HepG2 (cell line): Measurements from ENCODE around the gene HSPA1L. TPM values are rescaled to one million over a fixed set of nuclear protein-coding genes. Genes with fewer than 3 reads are reported as not detected.
A peak's percentile ranks its signal among the peaks of the same experiment; 100 is the strongest.

ENCODE experiments used
- ATAD3A ChIP-seq: sonication (generic); formaldehyde crosslinking; IDR thresholded peaks from 2 replicates; pipeline ENCODE4 v1.4.0; 2020; ENCODE audit warnings: missing genetic modification reagents
- CBX5 ChIP-seq: sonication (generic); formaldehyde crosslinking; IDR thresholded peaks from 2 replicates; pipeline ENCODE4 v1.4.0; 2020; ENCODE audit warnings: missing genetic modification reagents, borderline replicate concordance
- ELF3 ChIP-seq: IDR thresholded peaks from 2 replicates; pipeline ENCODE4 v1.6.1; 2016; ENCODE audit warnings: missing genetic modification reagents, missing compliant biosample characterization
- HNRNPK ChIP-seq: fragments of 200-400 bp; formaldehyde crosslinking; IDR thresholded peaks from 2 replicates; pipeline ENCODE4 v1.6.1; 2018; ENCODE audit warnings: low read length, low read depth, moderate library complexity, mild to moderate bottlenecking; ENCODE audit not compliant: poor library complexity, severe bottlenecking
- HOXA7 ChIP-seq: sonication (generic); formaldehyde crosslinking; IDR thresholded peaks from 2 replicates; pipeline ENCODE4 v1.8.1; 2022; ENCODE audit warnings: mild to moderate bottlenecking, missing genetic modification reagents, moderate library complexity
- MZF1 ChIP-seq: sonication (generic); formaldehyde crosslinking; IDR thresholded peaks from 2 replicates; pipeline ENCODE4 v1.8.1; 2023; ENCODE audit warnings: mild to moderate bottlenecking, missing genetic modification reagents, borderline replicate concordance
- RBFOX2 ChIP-seq: fragments of 200-400 bp; formaldehyde crosslinking; IDR thresholded peaks from 2 replicates; pipeline ENCODE4 v1.6.1; 2017; ENCODE audit warnings: low read depth, mild to moderate bottlenecking, low read length
- SRY ChIP-seq: sonication (generic); formaldehyde crosslinking; IDR thresholded peaks from 2 replicates; pipeline ENCODE4 v1.8.0; 2022; ENCODE audit warnings: mild to moderate bottlenecking, missing genetic modification reagents
- ZNF326 ChIP-seq: sonication (generic); formaldehyde crosslinking; IDR thresholded peaks from 2 replicates; pipeline ENCODE4 v1.4.0; 2020; ENCODE audit warnings: missing genetic modification reagents, borderline replicate concordance
- ZNF543 ChIP-seq: sonication (generic); formaldehyde crosslinking; IDR thresholded peaks from 2 replicates; pipeline ENCODE4 v1.4.0; 2020; ENCODE audit warnings: mild to moderate bottlenecking, missing genetic modification reagents
- ZNF619 ChIP-seq: sonication (generic); formaldehyde crosslinking; IDR thresholded peaks from 2 replicates; pipeline ENCODE4 v1.4.0; 2020; ENCODE audit warnings: mild to moderate bottlenecking, missing genetic modification reagents
- ZNF644 ChIP-seq: IDR thresholded peaks from 2 replicates; pipeline ENCODE4 v1.6.1; 2016; ENCODE audit warnings: low read depth
- polyA plus RNA-seq, 8 experiments: library from polyadenylated mRNA; depleted of rRNA in 3 of 8; stranded (reverse) in 7 of 8; unstranded in 1 of 8; fragments of >200 nt; fragmentation: Illumina TruSeq in 4 of 8; extraction: Trizol in 4 of 8; gene quantifications; 2 replicates each; pipeline versions ENCODE4 v1.2.1 to v1.2.3, GENCODE V29; 2011 to 2016; ENCODE audit warnings: low read depth in 4 of 8, missing spikeins in 1 of 8, mixed read lengths in 1 of 8; ENCODE audit not compliant: insufficient read depth in 1 of 8
- total RNA-seq, 5 experiments: library from RNA; depleted of rRNA; stranded (reverse); fragments of >200 nt; fragmentation: Illumina TruSeq; extraction: Trizol; gene quantifications; 2 replicates each; pipeline ENCODE4 v1.2.3, GENCODE V29; 2016; ENCODE audit warnings: low read depth in 1 of 5
- TF ChIP-seq, protein P1 (sequence below): sonication (generic); formaldehyde crosslinking; IDR thresholded peaks from 2 replicates; pipeline ENCODE4 v1.8.1; 2023; ENCODE audit warnings: mild to moderate bottlenecking, moderate library complexity, missing genetic modification reagents
- TF ChIP-seq, protein P2 (sequence below): sonication (generic); formaldehyde crosslinking; IDR thresholded peaks from 2 replicates; pipeline ENCODE4 v1.8.0; 2022; ENCODE audit warnings: mild to moderate bottlenecking, missing genetic modification reagents; ENCODE audit not compliant: insufficient replicate concordance
- TF ChIP-seq, protein P3 (sequence below): sonication (generic); formaldehyde crosslinking; IDR thresholded peaks from 2 replicates; pipeline ENCODE4 v1.4.0; 2020; ENCODE audit warnings: missing genetic modification reagents; ENCODE audit errors: not compliant biosample characterization
- TF ChIP-seq, protein P4 (sequence below): sonication (generic); formaldehyde crosslinking; IDR thresholded peaks from 2 replicates; pipeline ENCODE4 v1.4.0; 2020; ENCODE audit warnings: mild to moderate bottlenecking, missing genetic modification reagents

Gene HSPA1L
- total and polyA plus RNA-seq, 2 of the 13 experiments (the other 11 are each of a cell fraction or from before 2014, with no cell fraction given), result 0.55 to 1.0 TPM

DNA sequence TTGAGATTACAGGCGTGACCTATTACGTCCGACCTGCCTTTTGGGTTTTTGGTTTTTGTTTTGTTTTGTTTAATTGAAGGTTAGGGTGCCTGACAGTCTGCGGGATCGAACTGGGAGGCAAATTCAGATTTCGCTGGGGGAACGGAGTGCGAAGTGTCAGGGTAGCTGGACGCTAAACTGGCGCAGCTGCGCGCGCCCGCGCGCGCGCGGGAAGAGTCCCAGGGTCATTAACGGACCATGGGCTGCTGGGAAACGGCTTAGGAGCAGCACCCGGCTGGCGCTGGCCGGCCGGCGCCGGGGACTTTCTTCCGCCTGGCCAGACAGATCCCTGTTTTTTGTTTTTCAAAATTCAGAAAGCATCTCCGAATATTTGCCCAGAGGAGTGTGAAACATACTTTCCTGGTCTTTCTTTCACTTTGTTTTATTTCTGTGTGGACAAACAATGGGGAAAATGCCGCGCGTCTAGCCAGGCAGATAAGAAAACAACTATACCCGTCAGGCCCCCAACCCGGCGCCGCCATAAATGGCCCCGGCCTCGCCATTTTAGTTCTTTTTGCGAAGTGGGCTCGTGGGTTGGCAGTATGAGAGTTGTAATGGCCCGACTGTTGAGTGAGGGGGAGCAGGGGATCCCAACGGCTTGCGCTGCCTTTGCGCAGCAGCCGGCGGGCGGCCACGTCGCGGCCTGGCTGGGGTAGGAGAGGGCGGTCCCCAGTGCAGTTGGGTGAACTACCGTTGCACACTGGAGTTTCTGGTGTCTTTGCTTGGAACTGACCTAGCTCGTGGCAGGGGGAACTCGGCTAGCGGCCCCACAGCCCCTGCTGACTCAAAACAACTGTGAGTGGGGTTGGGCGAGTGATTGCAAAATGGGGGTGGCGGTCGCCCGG, 19.5 kb upstream of the HSPA1L start (continued):
- TF ChIP-seq, protein P1, sequence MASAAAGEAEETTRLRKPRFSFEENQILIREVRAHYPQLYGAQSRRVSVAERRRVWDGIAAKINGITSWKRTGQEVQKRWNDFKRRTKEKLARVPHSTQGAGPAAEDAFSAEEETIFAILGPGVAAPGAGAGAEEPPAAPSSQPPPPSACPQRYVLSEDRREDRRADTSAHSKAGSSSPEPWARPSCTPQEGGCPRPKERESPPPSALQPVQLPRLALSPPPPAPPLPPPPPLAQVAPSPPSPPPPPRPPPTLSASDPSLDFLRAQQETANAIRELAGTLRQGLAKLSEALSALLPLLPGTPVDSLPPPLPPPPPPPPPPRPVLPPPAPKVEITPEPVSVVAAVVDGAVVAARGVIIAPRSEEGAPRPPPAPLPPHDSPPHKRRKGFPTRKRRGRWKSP, result peak; percentile 99
- peak; percentile 100 for TF ChIP-seq RBFOX2
- TF ChIP-seq, protein P2, sequence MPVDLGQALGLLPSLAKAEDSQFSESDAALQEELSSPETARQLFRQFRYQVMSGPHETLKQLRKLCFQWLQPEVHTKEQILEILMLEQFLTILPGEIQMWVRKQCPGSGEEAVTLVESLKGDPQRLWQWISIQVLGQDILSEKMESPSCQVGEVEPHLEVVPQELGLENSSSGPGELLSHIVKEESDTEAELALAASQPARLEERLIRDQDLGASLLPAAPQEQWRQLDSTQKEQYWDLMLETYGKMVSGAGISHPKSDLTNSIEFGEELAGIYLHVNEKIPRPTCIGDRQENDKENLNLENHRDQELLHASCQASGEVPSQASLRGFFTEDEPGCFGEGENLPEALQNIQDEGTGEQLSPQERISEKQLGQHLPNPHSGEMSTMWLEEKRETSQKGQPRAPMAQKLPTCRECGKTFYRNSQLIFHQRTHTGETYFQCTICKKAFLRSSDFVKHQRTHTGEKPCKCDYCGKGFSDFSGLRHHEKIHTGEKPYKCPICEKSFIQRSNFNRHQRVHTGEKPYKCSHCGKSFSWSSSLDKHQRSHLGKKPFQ (CRISPR knock-in tag), result no peak
- 0 out of 2 replicates have a peak, but pooled peaks have one; percentile 62 for TF ChIP-seq MZF1 (CRISPR knock-in tag)
- peak; percentile 79 for TF ChIP-seq HNRNPK
- peak; percentile 38; the same call in 1 of the 2 replicates for TF ChIP-seq ELF3 (CRISPR knock-in tag)
- peak; percentile 42; the same call in 1 of the 2 replicates for TF ChIP-seq SRY (CRISPR knock-in tag)
- TF ChIP-seq ZNF326, result no peak
- no peak for TF ChIP-seq HOXA7 (CRISPR knock-in tag)
- TF ChIP-seq ZNF543 (CRISPR knock-in tag), result peak; percentile 41; the same call in 1 of the 2 replicates
- no peak for TF ChIP-seq ZNF644 (CRISPR knock-in tag)
- TF ChIP-seq CBX5, result peak; percentile 59; the same call in 1 of the 2 replicates
- TF ChIP-seq, protein P3, sequence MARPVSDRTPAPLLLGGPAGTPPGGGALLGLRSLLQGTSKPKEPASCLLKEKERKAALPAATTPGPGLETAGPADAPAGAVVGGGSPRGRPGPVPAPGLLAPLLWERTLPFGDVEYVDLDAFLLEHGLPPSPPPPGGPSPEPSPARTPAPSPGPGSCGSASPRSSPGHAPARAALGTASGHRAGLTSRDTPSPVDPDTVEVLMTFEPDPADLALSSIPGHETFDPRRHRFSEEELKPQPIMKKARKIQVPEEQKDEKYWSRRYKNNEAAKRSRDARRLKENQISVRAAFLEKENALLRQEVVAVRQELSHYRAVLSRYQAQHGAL (CRISPR knock-in tag), result no peak
- TF ChIP-seq ATAD3A (CRISPR knock-in tag), result peak; percentile 28; the same call in 1 of the 2 replicates
- TF ChIP-seq ZNF619 (CRISPR knock-in tag), result no peak; the same call in 1 of the 2 replicates
- TF ChIP-seq, protein P4, sequence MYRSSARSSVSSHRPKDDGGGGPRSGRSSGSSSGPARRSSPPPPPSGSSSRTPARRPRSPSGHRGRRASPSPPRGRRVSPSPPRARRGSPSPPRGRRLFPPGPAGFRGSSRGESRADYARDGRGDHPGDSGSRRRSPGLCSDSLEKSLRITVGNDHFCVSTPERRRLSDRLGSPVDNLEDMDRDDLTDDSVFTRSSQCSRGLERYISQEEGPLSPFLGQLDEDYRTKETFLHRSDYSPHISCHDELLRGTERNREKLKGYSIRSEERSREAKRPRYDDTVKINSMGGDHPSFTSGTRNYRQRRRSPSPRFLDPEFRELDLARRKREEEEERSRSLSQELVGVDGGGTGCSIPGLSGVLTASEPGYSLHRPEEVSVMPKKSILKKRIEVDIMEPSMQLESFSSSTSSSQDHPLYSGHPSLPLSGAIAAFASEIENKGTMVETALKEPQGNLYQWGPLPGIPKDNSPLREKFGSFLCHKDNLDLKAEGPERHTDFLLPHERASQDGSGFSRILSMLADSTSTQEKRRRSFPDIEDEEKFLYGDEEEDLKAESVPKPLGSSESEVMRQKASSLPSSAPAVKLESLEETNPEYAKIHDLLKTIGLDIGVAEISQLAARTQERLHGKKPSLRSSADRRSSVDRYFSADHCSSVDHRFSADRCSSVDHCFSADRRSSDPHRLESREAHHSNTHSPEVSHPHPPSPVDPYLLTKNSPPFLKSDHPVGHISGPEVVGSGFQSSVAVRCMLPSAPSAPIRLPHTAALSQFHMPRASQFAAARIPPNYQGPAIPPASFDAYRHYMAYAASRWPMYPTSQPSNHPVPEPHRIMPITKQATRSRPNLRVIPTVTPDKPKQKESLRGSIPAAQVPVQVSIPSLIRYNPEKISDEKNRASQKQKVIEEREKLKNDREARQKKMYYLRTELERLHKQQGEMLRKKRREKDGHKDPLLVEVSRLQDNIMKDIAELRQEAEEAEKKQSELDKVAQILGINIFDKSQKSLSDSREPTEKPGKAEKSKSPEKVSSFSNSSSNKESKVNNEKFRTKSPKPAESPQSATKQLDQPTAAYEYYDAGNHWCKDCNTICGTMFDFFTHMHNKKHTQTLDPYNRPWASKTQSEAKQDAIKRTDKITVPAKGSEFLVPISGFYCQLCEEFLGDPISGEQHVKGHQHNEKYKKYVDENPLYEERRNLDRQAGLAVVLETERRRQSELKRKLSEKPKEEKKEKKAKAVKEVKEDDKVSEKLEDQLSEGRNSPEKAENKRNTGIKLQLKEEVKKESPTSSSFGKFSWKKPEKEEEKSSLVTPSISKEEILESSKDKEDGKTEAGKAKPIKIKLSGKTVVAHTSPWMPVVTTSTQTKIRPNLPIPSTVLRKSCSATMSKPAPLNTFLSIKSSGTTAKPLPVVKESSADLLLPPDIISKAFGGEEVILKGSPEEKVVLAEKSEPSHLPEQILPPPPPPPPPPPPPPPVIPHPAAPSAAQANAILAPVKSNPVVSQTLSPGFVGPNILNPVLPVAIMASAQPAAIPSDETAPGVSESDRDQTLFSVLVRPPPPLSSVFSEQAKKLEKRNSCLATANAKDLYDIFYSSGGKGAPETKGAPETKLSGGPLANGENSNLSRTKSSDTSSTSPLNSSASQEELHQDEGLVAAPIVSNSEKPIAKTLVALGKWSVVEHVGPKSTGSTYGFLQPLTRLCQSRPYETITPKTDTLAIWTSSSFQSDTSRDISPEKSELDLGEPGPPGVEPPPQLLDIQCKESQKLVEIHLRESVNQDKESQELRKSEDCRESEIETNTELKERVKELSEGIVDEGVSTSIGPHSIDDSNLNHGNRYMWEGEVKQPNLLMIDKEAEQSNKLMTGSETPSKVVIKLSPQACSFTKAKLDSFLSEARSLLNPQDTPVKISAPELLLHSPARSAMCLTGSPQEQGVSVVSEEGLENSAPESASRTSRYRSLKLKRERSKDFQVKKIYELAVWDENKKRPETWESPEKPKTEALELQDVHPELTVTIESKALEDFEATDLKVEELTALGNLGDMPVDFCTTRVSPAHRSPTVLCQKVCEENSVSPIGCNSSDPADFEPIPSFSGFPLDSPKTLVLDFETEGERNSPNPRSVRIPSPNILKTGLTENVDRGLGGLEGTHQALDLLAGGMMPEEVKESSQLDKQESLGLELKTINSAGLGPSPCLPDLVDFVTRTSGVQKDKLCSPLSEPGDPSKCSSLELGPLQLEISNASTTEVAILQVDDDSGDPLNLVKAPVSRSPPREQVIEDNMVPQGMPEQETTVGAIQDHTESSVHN (CRISPR knock-in tag), result no peak
